H1 (cell line): ENCODE results near the gene KRTAP12-4.

ENCODE experiments used
- ATF3 ChIP-seq: IDR thresholded peaks from 2 replicates; pipeline ENCODE4 v1.6.1; 2011; ENCODE audit warnings: low read depth, mild to moderate bottlenecking, low read length; ENCODE audit not compliant: insufficient read depth
- BRCA1 ChIP-seq: IDR thresholded peaks from 2 replicates; pipeline ENCODE4 v1.6.1; 2012; ENCODE audit warnings: low read depth, low read length, improper control_type of control experiment
- EGR1 ChIP-seq: IDR thresholded peaks from 2 replicates; pipeline ENCODE4 v1.6.1; 2011; ENCODE audit warnings: low read depth, low read length, borderline replicate concordance
- EZH2 ChIP-seq: fragments of 200-600 bp; sonication (generic); IDR thresholded peaks from 2 replicates; pipeline ENCODE4 v1.7.1; 2012; ENCODE audit warnings: low read depth, mild to moderate bottlenecking, moderate library complexity, low read length, inconsistent platforms; ENCODE audit not compliant: severe bottlenecking
- JUN ChIP-seq: IDR thresholded peaks from 2 replicates; pipeline ENCODE4 v1.6.1; 2011; ENCODE audit warnings: low read depth, mild to moderate bottlenecking, improper control_type of control experiment, low read length
- JUND ChIP-seq: IDR thresholded peaks from 2 replicates; pipeline ENCODE4 v1.6.1; 2011; ENCODE audit warnings: mild to moderate bottlenecking, improper control_type of control experiment, low read length
- MAFK ChIP-seq: IDR thresholded peaks from 2 replicates; pipeline ENCODE4 v1.6.1; 2012; ENCODE audit warnings: low read depth, mild to moderate bottlenecking, improper control_type of control experiment, low read length
- NANOG ChIP-seq: IDR thresholded peaks from 2 replicates; pipeline ENCODE4 v1.6.1; 2011; ENCODE audit warnings: low read length, low read depth, mild to moderate bottlenecking, inconsistent platforms; ENCODE audit not compliant: insufficient read depth, poor library complexity, severe bottlenecking
- POLR2A ChIP-seq, 2 experiments: IDR thresholded peaks; 1 replicate in 1 of 2; 2 replicates in 1 of 2; pipeline ENCODE4 v1.6.1; 2011; ENCODE audit warnings: low read depth in 2 of 2, low read length in 2 of 2, mild to moderate bottlenecking in 2 of 2; ENCODE audit errors: control extremely low read depth in 1 of 2
- POLR2AphosphoS5 ChIP-seq: IDR thresholded peaks from 2 replicates; pipeline ENCODE4 v1.6.1; 2011; ENCODE audit warnings: low read depth, low read length
- SIN3A ChIP-seq, 2 experiments: IDR thresholded peaks in 1 of 2; conservative IDR thresholded peaks in 1 of 2; 2 replicates each; pipeline ENCODE4 v1.6.1; 2011 to 2012; ENCODE audit warnings: low read length in 2 of 2, improper control_type of control experiment in 1 of 2, low read depth in 1 of 2, mild to moderate bottlenecking in 1 of 2
- SRF ChIP-seq: IDR thresholded peaks from 2 replicates; pipeline ENCODE4 v1.6.1; 2011; ENCODE audit warnings: mild to moderate bottlenecking, low read depth, low read length, moderate library complexity
- SUZ12 ChIP-seq: fragments of 200-600 bp; sonication (generic); IDR thresholded peaks from 2 replicates; pipeline ENCODE4 v1.6.1; 2012; ENCODE audit warnings: mild to moderate bottlenecking, inconsistent platforms, low read length, moderate library complexity, mixed read lengths

- TF ChIP-seq POLR2A (IDR thresholded peaks at IDR 0.05; ENCODE audit: control extremely low read depth in 1 of 2, low read depth in 2 of 2, low read length in 2 of 2) (no peak), EZH2 (no peak), JUN (no peak), MAFK (no peak), SRF (no peak), POLR2AphosphoS5 (no peak), SIN3A (conservative IDR thresholded peaks at IDR 0.05 in 1 of 2, IDR thresholded peaks at IDR 0.05 in 1 of 2; ENCODE audit: low read depth in 1 of 2, low read length in 2 of 2) (no peak), SUZ12 (no peak), ATF3 (no peak), JUND (no peak), BRCA1 (no peak), EGR1 (no peak), NANOG (no peak)
Observed at GRCh38 chr21:44699502-44700001, 45.1 kb upstream of the KRTAP12-4 start.
